Amniotic epithelial cell (primary cell): ENCODE measurements around the gene PLD1.
A peak's percentile ranks its signal among the peaks of the same experiment; 100 is the strongest.

ENCODE experiments used
- DNase-seq: peaks from one replicate; pipeline ENCODE4 v3.0.0-alpha.2; 2010; ENCODE audit warnings: low read depth

Gene PLD1

GRCh38 chr3:171772427-171773056 lies 37.7 kb downstream of the PLD1 start:
- DNase-seq = peak; percentile 67

GRCh38 chr3:171770689-171771620 lies 39.3 kb downstream of the PLD1 start:
- DNase-seq = peak; percentile 90

- no peak for DNase-seq
These were observed 40.8 kb downstream of the PLD1 start for GRCh38 chr3:171769461-171769860.

GRCh38 chr3:171768986-171769385 lies 41.3 kb downstream of the PLD1 start:
- no peak for DNase-seq

- no peak for DNase-seq
These were observed 41.9 kb downstream of the PLD1 start for GRCh38 chr3:171768281-171768900.

- no peak for DNase-seq
These were observed 44.8 kb downstream of the PLD1 start for GRCh38 chr3:171765511-171765887.

- no peak for DNase-seq
These were observed 46.9 kb downstream of the PLD1 start for GRCh38 chr3:171763392-171763791.

GRCh38 chr3:171760477-171760876 lies 49.8 kb downstream of the PLD1 start:
- DNase-seq = no peak

- DNase-seq = no peak
These were observed 52.2 kb downstream of the PLD1 start for GRCh38 chr3:171758109-171758508.

GRCh38 chr3:171757361-171758034 lies 52.8 kb downstream of the PLD1 start:
- DNase-seq = no peak

- no peak for DNase-seq
These were observed 54.6 kb downstream of the PLD1 start for GRCh38 chr3:171755656-171756055.

GRCh38 chr3:171755015-171755589 lies 55.2 kb downstream of the PLD1 start:
- no peak for DNase-seq

GRCh38 chr3:171753665-171754408 lies 56.4 kb downstream of the PLD1 start:
- peak; percentile 87 for DNase-seq

- peak; percentile 42 for DNase-seq
These were observed 57.2 kb downstream of the PLD1 start for GRCh38 chr3:171753025-171753472.

- DNase-seq = no peak
These were observed 58.0 kb downstream of the PLD1 start for GRCh38 chr3:171752329-171752728.

GRCh38 chr3:171749124-171749523 lies 61.2 kb downstream of the PLD1 start:
- DNase-seq = no peak

- DNase-seq = peak; percentile 29
These were observed 62.0 kb downstream of the PLD1 start for GRCh38 chr3:171748064-171748924.

- DNase-seq = peak; percentile 54
These were observed 62.9 kb downstream of the PLD1 start for GRCh38 chr3:171747223-171747920.
